ENCODE measurements around the gene ROPN1L. TPM values are rescaled to one million over a fixed set of nuclear protein-coding genes. Genes with fewer than 3 reads are reported as not detected.

The ROPN1L gene
- total and polyA plus RNA-seq, 2 of the 4 experiments (the other 2 are of a cell fraction), result 0.34 to 0.36 TPM

DNA sequence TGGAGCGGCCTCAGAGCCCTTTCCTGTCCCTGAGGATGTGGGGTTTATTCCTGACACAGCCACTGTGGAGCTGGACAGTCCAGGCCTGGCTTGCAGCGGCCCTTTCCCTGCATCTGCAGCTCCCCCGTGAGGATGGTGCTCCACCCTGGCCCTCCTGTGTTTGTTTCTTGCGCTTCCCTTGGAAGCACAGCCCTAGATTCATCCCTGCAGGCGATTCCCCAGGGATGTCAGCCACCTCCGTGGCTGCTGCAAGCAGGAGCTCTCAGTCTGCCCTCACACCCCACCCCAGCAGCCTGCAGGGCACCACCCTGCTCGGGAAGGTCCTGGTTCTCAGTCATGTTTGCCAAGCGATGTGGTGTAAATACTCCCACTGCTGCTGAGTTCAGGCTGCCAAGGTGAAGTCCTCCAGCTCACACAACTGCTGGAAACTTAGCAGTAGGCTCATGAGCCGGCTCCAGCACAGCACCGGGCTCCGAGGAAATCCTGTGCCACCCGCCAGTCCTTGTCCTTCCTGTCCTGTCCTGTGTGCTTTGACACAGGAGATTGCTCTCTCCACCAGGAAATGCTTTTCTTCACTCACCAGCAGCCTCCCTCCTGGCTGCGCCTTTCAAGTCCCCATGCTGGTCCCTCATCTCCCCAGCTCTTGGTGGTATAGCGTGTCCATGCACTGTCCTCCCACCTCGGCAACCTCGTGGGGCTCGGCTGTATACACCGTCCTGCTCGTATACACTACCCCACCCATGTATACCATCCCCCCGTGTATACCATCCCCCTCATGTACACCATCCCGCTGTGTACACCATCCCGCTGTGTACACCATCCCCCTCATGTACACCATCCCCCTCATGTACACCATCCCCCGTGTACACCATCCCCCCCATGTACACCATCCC, 16.2 kb downstream of the ROPN1L start:
- intact Hi-C loops (cut with micrococcal nuclease), result loop anchor here (10.0 kb wide), 1 partner anchor 1037 kb away; no protein-coding TSS in a partner anchor
- peak overlapping the region; percentile 71 for H3K14ac ChIP-seq (replicated peaks; ENCODE audit: low read depth, low read length)
- peak overlapping the region; percentile 71 for H2AK5ac ChIP-seq (ENCODE audit: low read depth, low read length)
- no peaks in the 10 kb centered on the region for H3K36me3 ChIP-seq (ENCODE audit: control insufficient read depth, insufficient read depth, low read length)
- ChIA-PET POLR2A (ENCODE audit: unreplicated experiment) (no interaction called here), CTCF (interaction anchor here (0.5 to 0.7 kb wide), 3 partner anchors 171 to 1798 kb away, joined by 3 to 4 read pairs (median 3); no protein-coding TSS in a partner anchor)
- H3K79me1 ChIP-seq (ENCODE audit: low read depth in 1 of 2, low read length in 2 of 2), result no peaks in the 10 kb centered on the region; a peak in 1 of 4 replicates
- peak overlapping the region; percentile 32 for H2BK120ac ChIP-seq (ENCODE audit: low read depth, low read length)
- peak overlapping the region; percentile 67; the same call in 1 of the 2 replicates for H3K23ac ChIP-seq (ENCODE audit: low read depth, low read length)
- no peak overlapping the region for H3K4me2 ChIP-seq (ENCODE audit: low read depth, low read length)
- H3K9me1 ChIP-seq (ENCODE audit: insufficient read depth, low read length), result peaks cover 37% of the 10 kb centered on the region
- no peak overlapping the region for H3K56ac ChIP-seq (ENCODE audit: extremely low read depth, insufficient read depth, low read length)
- H3K18ac ChIP-seq (ENCODE audit: low read depth, low read length), result no peak overlapping the region
- 81% methylated on average over 14 of the region's 23 CpGs; no CpG with 5 or more reads in 1 of the 2 experiments for WGBS, 2 experiments (ENCODE audit: extremely low coverage in 2 of 2, insufficient read length in 1 of 2)
- peak overlapping the region; percentile 70 for H2AK9ac ChIP-seq (replicated peaks; ENCODE audit: low read depth, low read length, poor library complexity)
- H2AFZ ChIP-seq (replicated peaks; ENCODE audit: low read length, poor library complexity), result peak overlapping the region; percentile 73
- H3K4ac ChIP-seq (ENCODE audit: low read depth, low read length), result peak overlapping the region; percentile 80
- no peak overlapping the region; the same call in 1 of the 2 replicates for H4K5ac ChIP-seq (ENCODE audit: low read depth, low read length)
- no peak overlapping the region for H3K27ac ChIP-seq (ENCODE audit: insufficient read depth, low read length)
- peak overlapping the region; percentile 73 for H4K91ac ChIP-seq (ENCODE audit: insufficient read depth, low read depth, low read length)
- H4K20me1 ChIP-seq (ENCODE audit: insufficient read depth, low read length), result no peaks in the 10 kb centered on the region
- H3K9ac ChIP-seq (ENCODE audit: low read depth, low read length), result no peak overlapping the region
- no peaks in the 10 kb centered on the region for H3K27me3 ChIP-seq (ENCODE audit: control insufficient read depth, insufficient read depth, low read length)
- DNase-seq, result no peak
- H2BK15ac ChIP-seq (ENCODE audit: low read depth, low read length), result peak overlapping the region; percentile 77; the same call in 1 of the 3 replicates
- H2BK20ac ChIP-seq (ENCODE audit: low read depth, low read length), result peak overlapping the region; percentile 63
- no TSS peak for BruUV-seq (replicated peaks)
- in situ Hi-C loops (cut with MboI; ENCODE audit: low sequenced_read_pairs), result loop anchor here (10.0 to 25.0 kb wide), 3 partner anchors 104 to 727 kb away; partner anchors contain the start of gene ANKRD33B
- peak; percentile 28 for ATAC-seq (ENCODE audit: low read depth)
- H2BK5ac ChIP-seq (ENCODE audit: low read depth, low read length, poor library complexity, severe bottlenecking), result no peak overlapping the region
- H3K4me3 ChIP-seq (ENCODE audit: insufficient read depth, low read depth, low read length), result no peak overlapping the region
- no peaks in the 10 kb centered on the region for H3K9me3 ChIP-seq (ENCODE audit: control insufficient read depth, insufficient read depth, low read length)
- peaks cover 30% of the 10 kb centered on the region for H3K4me1 ChIP-seq (ENCODE audit: control insufficient read depth, insufficient read depth, low read length)
- peak overlapping the region; percentile 8 to 65; a peak in 1 of 4 replicates for H4K8ac ChIP-seq (ENCODE audit: low read depth in 2 of 2, low read length in 2 of 2)
- dilution Hi-C loops (cut with HindIII; ENCODE audit: low sequenced_read_pairs, unreplicated experiment), result no loop called here
- no peak for TF ChIP-seq NFE2L2 (IDR thresholded peaks at IDR 0.05; ENCODE audit: low read depth, low read length)
- TF ChIP-seq, protein P1, sequence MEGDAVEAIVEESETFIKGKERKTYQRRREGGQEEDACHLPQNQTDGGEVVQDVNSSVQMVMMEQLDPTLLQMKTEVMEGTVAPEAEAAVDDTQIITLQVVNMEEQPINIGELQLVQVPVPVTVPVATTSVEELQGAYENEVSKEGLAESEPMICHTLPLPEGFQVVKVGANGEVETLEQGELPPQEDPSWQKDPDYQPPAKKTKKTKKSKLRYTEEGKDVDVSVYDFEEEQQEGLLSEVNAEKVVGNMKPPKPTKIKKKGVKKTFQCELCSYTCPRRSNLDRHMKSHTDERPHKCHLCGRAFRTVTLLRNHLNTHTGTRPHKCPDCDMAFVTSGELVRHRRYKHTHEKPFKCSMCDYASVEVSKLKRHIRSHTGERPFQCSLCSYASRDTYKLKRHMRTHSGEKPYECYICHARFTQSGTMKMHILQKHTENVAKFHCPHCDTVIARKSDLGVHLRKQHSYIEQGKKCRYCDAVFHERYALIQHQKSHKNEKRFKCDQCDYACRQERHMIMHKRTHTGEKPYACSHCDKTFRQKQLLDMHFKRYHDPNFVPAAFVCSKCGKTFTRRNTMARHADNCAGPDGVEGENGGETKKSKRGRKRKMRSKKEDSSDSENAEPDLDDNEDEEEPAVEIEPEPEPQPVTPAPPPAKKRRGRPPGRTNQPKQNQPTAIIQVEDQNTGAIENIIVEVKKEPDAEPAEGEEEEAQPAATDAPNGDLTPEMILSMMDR (conservative IDR thresholded peaks at IDR 0.05; ENCODE audit: low read depth, low read length), result peak; percentile 24; the same call in 1 of the 2 replicates
